ENCODE results near the gene FOXP1. TPM values are rescaled to one million over a fixed set of nuclear protein-coding genes. Genes with fewer than 3 reads are reported as not detected.
A peak's percentile ranks its signal among the peaks of the same experiment; 100 is the strongest.

FOXP1 gene
- total RNA-seq, 1 donor from 2014 or later, result 26.1 TPM

DNA sequence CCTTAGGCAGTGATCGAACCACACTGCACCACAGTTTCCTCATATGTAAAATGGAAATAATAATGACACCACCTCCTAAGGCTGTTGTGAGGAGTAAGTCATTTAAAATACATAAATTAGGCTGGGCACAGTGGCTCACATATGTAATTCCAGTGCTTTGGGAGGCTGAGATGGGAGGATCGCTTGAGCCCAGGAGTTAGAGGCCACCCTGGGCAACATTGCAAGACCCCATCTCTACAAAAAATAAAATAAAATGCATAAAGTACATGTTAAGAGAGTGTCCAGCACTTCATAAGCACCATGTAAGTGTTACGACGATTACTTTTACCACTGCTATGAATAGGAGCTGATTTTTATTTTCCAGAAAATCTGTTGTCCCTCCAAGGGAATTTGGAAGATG, 440.0 kb downstream of the FOXP1 start:
- ATAC-seq (no peak), DNase-seq (ENCODE audit: low spot score) (no peak)

DNA sequence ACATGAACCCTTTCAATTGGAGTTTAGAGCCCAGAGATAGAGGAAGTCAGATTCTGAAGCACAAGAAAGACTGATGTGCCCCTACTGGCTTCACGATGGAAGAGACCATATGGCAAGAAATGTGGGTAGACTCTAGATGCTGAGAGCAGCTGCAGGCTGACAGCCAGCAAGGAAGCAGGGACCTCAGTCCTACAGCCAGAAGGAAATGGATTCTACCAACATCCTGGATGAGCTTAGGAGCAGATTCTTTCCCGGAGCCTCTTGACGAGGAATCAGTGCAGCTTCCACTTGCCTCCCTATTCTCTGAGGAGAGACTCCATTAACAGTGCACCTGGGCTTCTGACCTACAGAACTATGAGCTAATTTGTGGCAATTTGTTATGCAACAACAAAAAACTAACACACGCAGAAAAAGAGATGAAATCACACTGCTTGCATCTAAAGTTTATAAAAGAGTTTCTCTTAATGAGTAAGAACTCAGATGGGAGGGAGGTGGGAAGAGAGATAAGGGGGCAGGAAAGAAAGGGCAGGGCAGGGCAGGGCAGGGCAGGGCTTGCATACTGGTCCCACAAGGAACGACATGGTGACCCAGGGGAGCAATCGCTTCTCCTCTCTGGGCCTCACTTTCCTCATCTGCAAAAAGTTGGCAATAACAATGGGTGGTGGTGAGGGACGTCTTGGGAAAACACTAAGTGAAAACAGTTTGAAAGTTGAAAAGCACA, 440.9 kb downstream of the FOXP1 start:
- peak; percentile 48 for ATAC-seq

DNA sequence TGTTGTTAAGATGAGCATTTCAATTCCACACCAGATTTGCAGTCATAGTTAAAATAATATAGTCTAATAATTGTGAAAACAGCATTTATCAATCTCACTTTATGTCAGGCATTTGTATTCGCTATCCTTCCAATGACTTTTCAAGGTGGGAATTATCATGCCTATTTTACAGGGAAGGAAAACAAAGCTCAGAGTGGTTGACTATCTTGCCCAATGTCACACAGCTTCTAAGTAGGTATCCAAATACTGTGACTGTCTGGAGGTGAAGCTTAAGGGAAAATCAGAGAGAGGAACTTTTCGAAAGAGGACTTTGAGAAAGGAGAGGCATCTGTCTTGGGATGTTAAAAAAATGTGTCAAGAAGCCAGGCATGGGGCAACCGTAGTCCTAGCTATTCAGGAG, 443.1 kb downstream of the FOXP1 start:
- no peak for DNase-seq (ENCODE audit: low spot score)
- ATAC-seq, result no peak

More for the DNA sequence above, 440.9 kb downstream of the FOXP1 start:
- no peak for DNase-seq (ENCODE audit: low spot score)

DNA sequence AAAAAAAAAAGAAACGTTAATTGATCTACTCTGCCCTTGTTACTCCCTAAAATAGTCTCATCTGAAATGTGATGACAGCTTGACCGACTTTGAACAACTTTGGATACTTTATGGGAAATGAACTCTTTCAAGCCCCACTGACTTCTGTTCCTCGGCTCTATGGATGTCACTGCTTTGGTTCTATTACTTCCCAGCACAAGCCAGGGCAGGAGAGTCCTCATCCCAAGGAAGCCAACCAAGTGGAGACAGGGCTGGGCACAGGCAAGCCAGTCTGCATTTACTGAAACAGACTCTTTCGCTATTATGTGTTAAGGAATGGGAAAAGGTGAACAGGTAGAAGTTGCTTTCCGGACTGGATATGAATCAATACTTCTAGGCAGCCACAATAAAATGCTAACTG, 444.0 kb downstream of the FOXP1 start:
- DNase-seq (ENCODE audit: low spot score), result no peak
- no peak for ATAC-seq

DNA sequence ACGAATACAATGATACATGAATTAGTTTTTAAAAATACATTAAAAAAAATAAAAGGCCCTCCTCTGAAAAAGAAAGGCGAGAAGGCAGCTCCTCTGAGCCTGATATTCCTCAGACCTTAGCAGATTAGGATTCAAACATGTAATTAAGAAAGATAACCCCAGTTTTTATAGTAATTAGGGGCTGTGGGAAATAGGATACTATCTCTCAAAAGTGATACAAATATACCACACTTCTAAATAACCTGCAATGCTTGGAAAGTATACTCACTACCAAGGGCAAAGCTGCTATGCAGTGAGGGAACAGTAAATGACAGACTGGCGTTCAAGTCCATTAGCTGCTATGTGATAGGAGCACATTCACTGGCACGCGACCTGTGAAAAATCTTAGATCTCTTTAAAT, 445.1 kb downstream of the FOXP1 start:
- no peak for ATAC-seq
- no peak for DNase-seq (ENCODE audit: low spot score)

DNA sequence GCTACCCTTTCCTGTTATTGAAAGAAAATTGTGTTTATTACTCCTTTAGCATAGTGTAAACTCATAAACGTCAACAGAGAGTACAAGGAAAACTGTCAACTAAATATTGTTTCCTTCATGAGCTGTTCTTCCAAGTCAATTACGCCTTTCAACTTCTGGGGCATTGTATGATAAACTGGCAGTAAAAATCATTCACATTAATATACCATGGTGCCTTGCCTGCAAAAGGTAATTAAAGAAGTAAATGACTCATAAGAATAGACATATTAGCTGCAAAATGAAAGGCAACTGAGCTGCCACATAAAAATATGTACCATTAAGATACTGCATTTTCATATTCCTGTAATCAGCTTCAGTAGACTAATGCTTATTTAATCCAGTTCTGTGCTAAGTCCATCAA, 447.3 kb downstream of the FOXP1 start:
- ATAC-seq, result no peak
- no peak for DNase-seq (ENCODE audit: low spot score)

DNA sequence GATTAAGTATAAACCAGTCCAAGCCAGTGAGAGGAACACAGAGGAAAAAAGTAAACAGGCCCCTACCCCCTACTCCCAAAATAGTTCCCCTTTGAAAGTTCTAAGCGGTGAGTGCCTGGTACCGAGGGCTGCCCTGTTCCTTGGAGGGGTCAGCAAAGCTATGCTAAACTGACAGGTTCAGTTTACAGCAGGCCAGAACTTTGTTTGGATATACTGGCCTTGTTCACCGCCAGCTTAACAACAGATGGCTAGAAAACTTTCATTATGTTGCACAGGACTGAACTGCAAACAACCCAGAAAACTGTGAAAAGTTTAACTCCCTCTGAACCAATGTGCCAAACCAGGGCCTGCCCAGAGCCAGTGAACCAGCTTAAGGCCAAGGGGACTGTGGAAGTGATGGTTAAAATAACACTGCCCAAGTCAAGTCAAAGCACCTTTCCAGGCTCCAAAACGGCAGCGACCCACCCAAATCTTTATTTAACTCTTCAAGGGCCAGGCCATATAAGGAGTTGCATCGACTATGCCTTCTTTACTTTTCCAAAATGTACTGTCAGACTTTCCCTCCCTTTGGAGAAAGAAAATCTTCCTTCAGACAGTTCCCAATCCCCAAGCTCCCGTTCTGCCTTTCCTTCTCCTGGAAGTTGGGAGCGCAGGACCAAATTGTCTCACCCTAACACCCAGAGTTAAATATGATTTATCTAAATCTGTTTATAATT, 448.0 kb downstream of the FOXP1 start:
- DNase-seq (ENCODE audit: low spot score) (peak; percentile 66), ATAC-seq (peak; percentile 72)

DNA sequence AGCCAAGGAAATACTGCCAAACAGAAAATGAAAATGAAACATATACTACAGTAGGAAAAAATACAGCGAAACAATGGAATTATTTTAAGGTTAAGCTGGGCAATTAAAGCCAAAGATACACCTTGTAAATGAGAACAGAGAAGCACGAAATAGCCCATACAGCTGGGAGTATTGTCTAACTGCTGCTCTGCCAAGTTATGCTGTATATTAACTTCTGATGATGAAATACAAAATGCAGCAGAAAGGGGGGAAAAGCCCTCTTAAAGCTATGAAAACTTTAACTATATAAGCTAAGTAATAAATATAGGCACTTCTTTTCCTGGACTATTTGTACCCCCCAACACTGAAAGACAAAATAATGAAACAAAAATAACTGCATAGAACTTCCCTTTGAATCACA, 449.0 kb downstream of the FOXP1 start:
- DNase-seq (ENCODE audit: low spot score), result no peak
- ATAC-seq, result no peak

DNA sequence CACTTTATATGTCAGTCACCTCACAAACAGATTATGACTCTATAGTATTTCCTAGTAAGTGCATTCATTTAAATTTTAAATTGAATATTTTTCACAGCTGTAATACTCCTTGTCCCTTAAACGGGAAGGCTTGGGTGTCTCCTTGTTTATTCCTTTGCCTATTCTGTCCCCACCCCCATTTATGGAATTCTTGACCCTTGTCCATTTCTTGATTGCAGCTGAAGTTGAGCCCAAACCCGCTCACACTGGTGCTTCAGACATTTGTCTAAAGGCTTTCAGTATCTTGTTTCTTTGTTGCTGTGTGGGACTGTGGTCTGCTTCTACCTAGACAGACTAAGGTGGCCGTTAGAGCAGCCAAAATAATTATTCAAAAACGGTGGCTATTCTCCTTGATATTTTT, 449.7 kb downstream of the FOXP1 start:
- DNase-seq (ENCODE audit: low spot score) (no peak), ATAC-seq (peak; percentile 5)

DNA sequence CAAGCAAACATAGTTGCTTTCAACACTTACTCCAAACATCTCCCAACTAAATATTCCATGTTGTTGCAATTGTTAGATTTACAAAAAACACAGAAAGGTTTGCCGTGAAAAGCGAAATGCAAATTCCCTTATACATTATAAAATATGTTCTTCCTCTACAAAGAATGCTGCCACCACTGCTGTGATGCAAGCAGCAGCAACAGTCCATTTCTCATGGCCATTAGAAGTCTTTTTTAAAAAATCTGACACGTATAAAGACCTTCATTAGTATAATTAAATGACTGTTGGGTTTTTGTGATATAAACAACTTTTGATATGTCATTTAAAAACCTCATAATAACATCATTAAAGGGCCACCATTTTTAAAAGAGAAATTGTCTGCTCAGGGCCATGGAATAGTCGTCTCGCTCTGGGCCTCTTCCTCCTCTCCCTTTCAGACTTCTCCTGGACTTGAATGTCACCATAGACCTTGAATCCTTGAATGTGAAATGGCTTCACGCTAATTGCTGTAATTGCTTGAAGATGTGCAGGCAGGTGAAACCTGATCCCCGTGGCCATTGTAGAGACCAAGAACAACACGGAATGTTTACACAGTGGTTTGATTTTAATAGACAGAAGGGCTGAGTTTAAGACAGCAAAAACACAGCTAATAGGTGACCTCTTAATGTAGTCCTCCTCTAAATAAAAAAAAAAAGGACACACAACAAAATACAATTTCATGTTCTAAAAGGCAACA, 450.4 kb downstream of the FOXP1 start:
- DNase-seq (ENCODE audit: low spot score), result peak; percentile 58
- ATAC-seq, result peak; percentile 56

DNA sequence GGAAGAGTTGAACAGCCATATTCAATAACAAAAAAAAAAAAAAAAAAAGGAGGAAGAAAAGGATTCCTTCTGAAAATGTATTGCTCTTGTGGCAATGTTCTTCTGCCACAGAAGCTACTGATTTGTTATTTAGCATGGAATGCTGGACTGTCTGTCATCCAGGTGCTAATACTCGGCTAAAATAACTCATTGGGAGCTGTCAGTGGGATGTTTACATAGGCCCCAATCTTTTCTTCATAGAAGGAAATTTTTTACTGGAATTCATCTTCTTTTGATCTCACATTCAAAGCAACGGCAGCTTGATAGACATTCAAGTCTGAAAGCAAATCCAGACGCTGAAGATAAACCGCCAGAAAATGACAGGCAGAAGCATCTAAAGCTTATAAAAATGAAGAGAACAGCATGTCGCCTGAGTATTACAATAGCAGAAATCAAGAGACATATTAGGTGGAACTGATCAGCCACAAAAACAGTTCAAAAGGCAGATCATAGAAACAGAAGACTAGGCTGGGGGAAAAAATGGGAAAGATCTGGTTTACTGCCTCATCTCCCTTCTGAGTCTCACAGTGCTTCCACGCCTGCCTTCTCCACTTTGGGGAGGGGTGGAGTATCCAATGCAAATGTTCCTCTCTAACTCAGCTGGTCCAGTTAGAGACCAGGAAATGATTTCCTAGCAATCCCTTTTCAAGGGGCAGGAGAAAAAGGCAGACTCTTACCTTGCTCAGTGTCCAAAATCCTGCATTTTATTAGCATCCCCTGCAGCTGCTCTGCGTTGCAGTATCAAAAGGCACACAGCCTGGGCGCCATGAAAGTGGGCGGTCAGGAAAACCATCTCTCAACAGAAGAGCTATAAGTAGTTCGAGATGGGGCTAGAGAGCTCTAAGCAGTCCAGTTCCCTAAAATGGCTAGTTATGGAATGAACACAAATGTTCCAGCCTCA, 451.9 kb downstream of the FOXP1 start:
- ATAC-seq (no peak), DNase-seq (ENCODE audit: low spot score) (no peak)

DNA sequence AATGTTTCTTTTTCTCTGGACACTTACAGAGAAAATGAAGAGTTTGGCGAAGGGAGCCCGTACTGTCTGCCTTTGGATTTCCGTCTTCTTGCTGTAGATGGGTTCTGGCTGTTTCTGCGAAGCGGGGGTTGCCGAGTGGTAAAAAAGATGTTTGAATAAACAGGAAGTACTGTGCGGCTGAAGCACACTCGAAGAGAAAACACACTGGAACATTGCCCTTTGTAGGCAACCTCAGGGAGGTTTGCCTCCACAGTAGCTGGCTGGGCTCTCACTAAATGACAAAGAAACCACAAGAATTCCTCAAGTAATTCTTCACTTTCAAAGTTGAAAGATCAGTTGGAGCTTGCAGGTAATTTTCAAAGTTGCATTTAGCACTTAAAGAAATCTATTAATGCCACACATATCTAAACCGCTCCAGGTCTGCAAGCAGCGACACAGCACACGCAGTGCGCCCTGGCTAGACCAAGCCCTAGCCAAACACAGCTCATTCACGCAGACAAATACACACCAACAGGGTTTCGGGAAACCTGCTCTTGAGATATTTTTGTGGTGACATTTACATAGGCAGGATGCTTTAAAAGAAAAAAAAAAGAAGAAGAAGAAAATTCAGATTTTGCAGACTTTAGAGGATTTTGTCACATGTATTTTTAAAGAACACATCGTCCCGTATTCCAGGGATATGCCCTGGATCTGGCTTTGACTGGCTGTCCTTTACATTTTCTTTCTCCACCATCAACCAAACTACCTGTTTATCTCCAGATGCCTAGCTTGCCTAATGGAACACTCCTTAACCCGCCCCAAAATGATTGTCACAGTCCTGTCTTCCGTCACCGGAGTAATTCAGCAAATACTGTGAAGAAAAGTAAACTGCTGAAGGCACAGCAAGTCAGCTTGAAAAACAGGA, 452.8 kb downstream of the FOXP1 start:
- ATAC-seq, result peak; percentile 71
- peak; percentile 75 for DNase-seq (ENCODE audit: low spot score)

DNA sequence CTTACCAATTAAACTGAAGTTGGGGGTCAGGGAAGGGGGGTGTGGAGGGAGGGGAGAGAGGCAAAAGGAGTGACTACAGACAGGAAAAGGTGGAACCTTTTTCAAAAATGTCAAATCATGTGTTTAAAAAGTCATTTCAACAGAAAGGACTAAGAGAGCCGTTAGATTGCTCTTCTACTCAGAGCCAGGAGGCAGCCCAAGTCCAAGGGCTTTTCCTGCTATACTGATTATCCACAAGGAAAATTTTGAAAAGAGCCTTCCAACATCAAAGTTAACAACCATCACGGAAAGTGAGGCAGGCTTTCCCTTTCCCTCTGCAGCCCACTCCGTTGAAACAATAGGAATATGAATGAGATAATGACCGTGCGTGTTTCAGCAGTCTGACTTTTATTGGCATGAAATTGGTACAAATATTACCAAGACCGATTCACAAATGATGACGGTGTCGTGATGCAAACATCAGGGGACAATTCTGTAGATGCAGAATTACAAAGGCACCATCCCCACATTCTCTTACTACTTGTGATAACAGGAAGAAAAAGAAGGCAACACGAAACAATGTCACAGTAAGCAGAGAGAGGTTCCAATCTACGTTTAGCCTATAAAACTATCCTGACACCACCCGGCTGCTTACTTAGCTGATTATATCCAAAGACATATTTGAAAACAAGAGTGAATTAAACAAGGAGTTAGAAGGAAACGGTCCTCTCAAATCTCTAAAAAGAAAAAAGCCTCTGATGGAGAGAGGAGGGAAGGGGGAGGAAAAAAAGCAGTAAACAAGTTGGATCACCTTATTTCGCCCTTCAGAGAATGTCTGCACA, 453.7 kb downstream of the FOXP1 start:
- ATAC-seq (peak; percentile 21), DNase-seq (ENCODE audit: low spot score) (no peak)

DNA sequence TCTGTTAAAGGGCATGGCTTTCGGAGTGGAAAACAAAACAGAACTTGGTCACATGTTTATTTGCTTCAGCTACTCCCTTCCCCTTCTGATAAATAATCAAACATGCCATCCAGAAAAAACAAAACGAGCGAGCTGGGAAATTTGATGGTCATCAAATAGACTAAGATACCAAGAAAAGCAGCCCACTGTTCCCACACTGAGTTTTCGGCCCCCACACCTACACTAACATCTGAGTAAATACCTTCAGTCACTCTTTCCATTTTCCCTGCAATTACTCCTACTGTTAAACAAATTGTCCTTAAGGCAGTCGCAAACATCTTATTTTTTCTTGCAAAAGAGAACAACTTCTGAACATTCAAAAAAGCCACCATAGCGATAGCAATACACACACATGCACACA, 454.6 kb downstream of the FOXP1 start:
- DNase-seq (ENCODE audit: low spot score) (no peak), ATAC-seq (no peak)

DNA sequence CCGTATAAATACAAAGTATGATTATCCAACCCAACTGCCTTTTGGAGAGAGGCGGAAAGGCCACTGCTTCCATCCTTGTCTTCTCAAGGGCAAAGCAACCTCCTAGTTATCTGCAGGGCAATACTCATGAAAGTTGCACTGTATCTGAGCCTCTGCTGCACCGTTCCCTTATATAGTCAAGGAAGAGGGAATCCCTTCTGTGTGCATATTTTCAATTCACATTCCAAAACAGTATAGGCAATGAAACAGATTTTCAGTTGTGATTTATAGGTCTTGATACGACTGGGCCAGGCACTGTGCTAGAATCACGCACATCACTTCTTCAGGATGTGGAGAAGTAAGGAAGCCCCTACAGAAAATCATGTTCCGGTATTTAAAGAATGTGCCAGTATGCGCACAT, 455.7 kb downstream of the FOXP1 start:
- DNase-seq (ENCODE audit: low spot score) (no peak), ATAC-seq (no peak)

DNA sequence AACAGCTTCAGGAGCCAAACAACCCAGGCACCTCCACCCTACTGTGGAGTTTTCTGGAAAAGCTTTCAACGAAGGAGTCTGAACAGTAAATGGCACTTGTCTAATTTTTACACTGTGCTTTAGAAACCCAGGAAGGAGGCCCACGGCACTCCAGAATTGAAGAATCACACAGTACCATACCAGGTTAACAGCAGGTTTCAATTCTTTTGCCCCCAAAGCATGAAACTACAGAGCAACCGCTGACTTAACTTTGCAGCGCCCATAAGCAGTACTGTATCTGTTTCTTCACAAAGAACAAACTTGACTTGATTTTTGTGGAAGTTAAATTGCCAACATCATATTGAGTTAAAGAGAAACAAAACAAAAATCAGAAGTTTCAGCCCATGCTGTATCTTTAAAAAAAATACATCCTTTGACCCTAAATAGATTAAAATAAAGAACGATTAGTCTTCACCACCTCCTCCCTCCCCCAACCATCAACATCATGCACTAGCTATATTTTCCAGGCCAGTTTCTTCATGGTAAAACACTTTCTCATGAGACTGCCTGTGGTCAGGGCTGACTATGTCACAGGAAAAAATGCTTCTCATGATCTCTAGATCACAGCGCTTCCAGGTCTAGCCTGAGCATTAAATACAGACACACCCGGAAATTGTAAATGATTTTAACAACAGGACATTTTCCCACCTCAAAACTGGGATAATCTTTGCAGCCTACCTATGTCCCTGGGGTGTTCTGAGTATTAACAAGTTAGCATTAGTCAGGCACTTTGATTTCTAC, 456.3 kb downstream of the FOXP1 start:
- no peak for ATAC-seq
- DNase-seq (ENCODE audit: low spot score), result no peak

DNA sequence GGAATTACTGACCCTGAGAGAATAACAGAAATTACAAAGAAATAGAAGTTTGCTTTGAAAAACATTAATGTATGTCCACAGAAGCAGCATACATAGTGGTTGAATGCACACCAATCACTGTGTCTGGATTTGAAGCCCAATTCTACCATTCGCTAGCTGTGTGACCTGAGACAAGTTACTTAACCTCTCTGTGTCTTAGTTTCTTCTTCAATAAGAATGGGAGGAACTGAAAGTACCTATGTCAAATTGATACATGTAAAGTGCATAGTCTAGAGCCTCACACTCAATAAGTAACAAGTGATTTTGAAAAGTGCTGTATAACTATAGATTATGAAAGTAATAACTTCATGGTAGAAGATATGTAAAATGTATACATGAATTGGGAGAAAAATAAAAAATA, 457.8 kb downstream of the FOXP1 start:
- DNase-seq (ENCODE audit: low spot score) (no peak), ATAC-seq (no peak)

DNA sequence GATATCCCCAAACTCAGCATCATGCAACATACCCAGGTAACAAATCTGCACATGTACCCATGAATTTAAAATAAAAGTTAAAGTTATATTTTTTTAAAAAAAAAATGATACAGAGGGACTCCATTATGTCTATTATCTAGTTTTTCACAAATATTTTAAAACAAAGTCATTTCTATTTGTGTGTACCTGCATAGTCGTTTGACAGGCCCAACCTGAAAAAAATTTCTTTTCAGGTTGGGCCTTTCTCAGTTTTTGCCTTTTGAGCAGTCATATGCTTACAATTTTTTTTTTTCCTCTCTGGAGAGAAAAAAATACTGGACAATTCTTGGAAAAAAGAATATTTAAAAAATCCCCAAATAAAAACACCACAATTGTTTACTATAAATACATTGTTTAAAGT, 459.5 kb downstream of the FOXP1 start:
- DNase-seq (ENCODE audit: low spot score), result no peak
- no peak for ATAC-seq
